ENCODE measurements around the gene MYOD1.

Gene MYOD1

GRCh38 chr11:17734986-17735817 is 15.8 kb downstream of the MYOD1 start:
- DNase-seq (ENCODE audit: low spot score), result peak; percentile 92

GRCh38 chr11:17735818-17736578 is 16.6 kb downstream of the MYOD1 start:
- DNase-seq (ENCODE audit: low spot score), result no peak

GRCh38 chr11:17736579-17736893 is 17.2 kb downstream of the MYOD1 start:
- no peak for DNase-seq (ENCODE audit: low spot score)

- DNase-seq (ENCODE audit: low spot score), result no peak
These were observed 17.8 kb downstream of the MYOD1 start for GRCh38 chr11:17736930-17737817.

GRCh38 chr11:17738151-17738973 is 19.0 kb downstream of the MYOD1 start:
- DNase-seq (ENCODE audit: low spot score), result no peak

- DNase-seq (ENCODE audit: low spot score), result no peak
These were observed 20.6 kb downstream of the MYOD1 start for GRCh38 chr11:17739945-17740338.

- no peak for DNase-seq (ENCODE audit: low spot score)
These were observed 21.4 kb downstream of the MYOD1 start for GRCh38 chr11:17740649-17741235.

- no peak for DNase-seq (ENCODE audit: low spot score)
These were observed 22.1 kb downstream of the MYOD1 start for GRCh38 chr11:17741487-17741886.

- no peak for DNase-seq (ENCODE audit: low spot score)
These were observed 22.6 kb downstream of the MYOD1 start for GRCh38 chr11:17742019-17742418.

- DNase-seq (ENCODE audit: low spot score), result no peak
These were observed 23.8 kb downstream of the MYOD1 start for GRCh38 chr11:17743026-17743807.

- no peak for DNase-seq (ENCODE audit: low spot score)
These were observed 24.4 kb downstream of the MYOD1 start for GRCh38 chr11:17743808-17744119.

GRCh38 chr11:17744151-17744940 is 25.0 kb downstream of the MYOD1 start:
- DNase-seq (ENCODE audit: low spot score), result no peak

- no peak for DNase-seq (ENCODE audit: low spot score)
These were observed 25.8 kb downstream of the MYOD1 start for GRCh38 chr11:17745023-17745772.

- DNase-seq (ENCODE audit: low spot score), result no peak
These were observed 26.7 kb downstream of the MYOD1 start for GRCh38 chr11:17746096-17746495.

- no peak for DNase-seq (ENCODE audit: low spot score)
These were observed 28.0 kb downstream of the MYOD1 start for GRCh38 chr11:17747131-17747955.

GRCh38 chr11:17748044-17748443 is 28.7 kb downstream of the MYOD1 start:
- no peak for DNase-seq (ENCODE audit: low spot score)

GRCh38 chr11:17748761-17749721 is 29.7 kb downstream of the MYOD1 start:
- DNase-seq (ENCODE audit: low spot score), result no peak

All from AG20443 (cell line).